Activated T-cell treated with anti-CD3 and anti-CD28 coated beads for 1 hour (primary cell): Measurements from ENCODE around the gene FAM171A1.
"Not testable (repeated sequence)": the region's sequence is repeated elsewhere in the genome, so short reads cannot be mapped to it uniquely, and the experiment has no call there.

ENCODE experiments used
- DNase-seq: peaks from one replicate; pipeline ENCODE4 v3.0.0-alpha.2; 2020; ENCODE audit warnings: low read depth

FAM171A1 gene

GRCh38 chr10:15320118-15320517, 51.0 kb downstream of the FAM171A1 start:
- DNase-seq = no peak

- no peak for DNase-seq
Measured at GRCh38 chr10:15316871-15317464, 54.1 kb downstream of the FAM171A1 start.

- DNase-seq = no peak
Measured at GRCh38 chr10:15316145-15316544, 54.9 kb downstream of the FAM171A1 start.

GRCh38 chr10:15315286-15315685, 55.8 kb downstream of the FAM171A1 start:
- no peak for DNase-seq

GRCh38 chr10:15314482-15315045, 56.5 kb downstream of the FAM171A1 start:
- DNase-seq = no peak

GRCh38 chr10:15313843-15314242, 57.2 kb downstream of the FAM171A1 start:
- no peak for DNase-seq

- no peak for DNase-seq
Measured at GRCh38 chr10:15313047-15313446, 58.0 kb downstream of the FAM171A1 start.

GRCh38 chr10:15311569-15312280, 59.4 kb downstream of the FAM171A1 start:
- DNase-seq = no peak

GRCh38 chr10:15310776-15311568, 60.1 kb downstream of the FAM171A1 start:
- DNase-seq = no peak

GRCh38 chr10:15309221-15309620, 61.9 kb downstream of the FAM171A1 start:
- no peak for DNase-seq

GRCh38 chr10:15306735-15307280, 64.3 kb downstream of the FAM171A1 start:
- no peak for DNase-seq

- no peak for DNase-seq
Measured at GRCh38 chr10:15305634-15306033, 65.5 kb downstream of the FAM171A1 start.

GRCh38 chr10:15305161-15305560, 65.9 kb downstream of the FAM171A1 start:
- DNase-seq = no peak

GRCh38 chr10:15302188-15302956, 68.7 kb downstream of the FAM171A1 start:
- DNase-seq = not testable (repeated sequence)

GRCh38 chr10:15300697-15301096, 70.4 kb downstream of the FAM171A1 start:
- DNase-seq = no peak

- no peak for DNase-seq
Measured at GRCh38 chr10:15300145-15300544, 70.9 kb downstream of the FAM171A1 start.

GRCh38 chr10:15296701-15297100, 74.4 kb downstream of the FAM171A1 start:
- DNase-seq = no peak

- DNase-seq = no peak
Measured at GRCh38 chr10:15295537-15296325, 75.4 kb downstream of the FAM171A1 start.

- DNase-seq = no peak
Measured at GRCh38 chr10:15293862-15294842, 76.9 kb downstream of the FAM171A1 start.

GRCh38 chr10:15290671-15291070, 80.4 kb downstream of the FAM171A1 start:
- no peak for DNase-seq
